AG10803 (cell line): ENCODE measurements around the gene DCAKD.

Source experiments
- DNase-seq: peaks from one replicate; pipeline ENCODE4 v3.0.0; 2010; ENCODE audit warnings: low read depth
- H3K4me3 ChIP-seq: 2 replicates; pipeline ENCODE4 v1.5.1; 2011; ENCODE audit warnings: mild to moderate bottlenecking, low read length, control low read depth
- CTCF ChIP-seq: conservative IDR thresholded peaks from 2 replicates; pipeline ENCODE4 v1.5.1; 2011; ENCODE audit warnings: mild to moderate bottlenecking, low read length, control low read depth, inconsistent platforms

Gene DCAKD

GRCh38 chr17:45036691-45037090 is 14.7 kb downstream of the DCAKD start:
- no peak for DNase-seq
- no peak for TF ChIP-seq CTCF
- no peak overlapping the region for H3K4me3 ChIP-seq

GRCh38 chr17:45035848-45036247 is 15.6 kb downstream of the DCAKD start:
- no peak for TF ChIP-seq CTCF
- DNase-seq = no peak
- no peak overlapping the region for H3K4me3 ChIP-seq

- TF ChIP-seq CTCF = no peak
- no peak for DNase-seq
- no peak overlapping the region for H3K4me3 ChIP-seq
These were observed 16.8 kb downstream of the DCAKD start for GRCh38 chr17:45034599-45034998.

GRCh38 chr17:45032174-45032541 is 19.3 kb downstream of the DCAKD start:
- no peak overlapping the region for H3K4me3 ChIP-seq
- no peak for TF ChIP-seq CTCF
- no peak for DNase-seq

GRCh38 chr17:45031231-45032173 is 19.9 kb downstream of the DCAKD start:
- no peak overlapping the region for H3K4me3 ChIP-seq
- no peak for TF ChIP-seq CTCF
- no peak for DNase-seq

GRCh38 chr17:45030733-45031132 is 20.7 kb downstream of the DCAKD start:
- no peak for DNase-seq
- TF ChIP-seq CTCF = no peak
- no peak overlapping the region for H3K4me3 ChIP-seq

- H3K4me3 ChIP-seq = no peak overlapping the region
- TF ChIP-seq CTCF = no peak
- no peak for DNase-seq
These were observed 21.5 kb downstream of the DCAKD start for GRCh38 chr17:45029758-45030423.
